Uterus (tissue), 4 donors: Measurements from ENCODE around the gene RAD51D. TPM values are rescaled to one million over a fixed set of nuclear protein-coding genes. Genes with fewer than 3 reads are reported as not detected.
A peak's percentile ranks its signal among the peaks of the same experiment; 100 is the strongest.

ENCODE experiments used
- DNase-seq, 2 donors: peaks; one replicate each; pipeline ENCODE4 v3.0.0-alpha.2; 2019 to 2020
- H3K27ac ChIP-seq, 2 donors: fragments of 200-600 bp; sonication (generic); 1 replicate in 1 of 2; 2 replicates in 1 of 2; pipeline ENCODE4 v1.5.1; 2016 to 2018
- H3K27me3 ChIP-seq, 2 donors: fragments of 200-600 bp; sonication (generic); one replicate each; pipeline ENCODE4 v1.5.1; 2018 to 2019; ENCODE audit warnings: control low read depth in 1 of 2
- H3K36me3 ChIP-seq, 2 donors: fragments of 200-600 bp; sonication (generic); one replicate each; pipeline ENCODE4 v1.5.1; 2019; ENCODE audit warnings: control low read depth in 1 of 2
- H3K4me1 ChIP-seq, 2 donors: fragments of 200-600 bp; sonication (generic); one replicate each; pipeline ENCODE4 v1.5.1; 2018 to 2019; ENCODE audit warnings: control low read depth in 1 of 2
- H3K4me3 ChIP-seq, 2 donors: fragments of 200-600 bp; sonication (generic); 1 replicate in 1 of 2; 2 replicates in 1 of 2; pipeline ENCODE4 v1.5.1; 2018 to 2019; ENCODE audit warnings: mild to moderate bottlenecking in 1 of 2
- H3K9me3 ChIP-seq, 2 donors: fragments of 200-600 bp; sonication (generic); one replicate each; pipeline ENCODE4 v1.5.1; 2019; ENCODE audit warnings: control low read depth in 1 of 2
- CTCF ChIP-seq, 4 experiments: fragments of 200-600 bp in 2 of 4; fragments of 450-650 bp in 2 of 4; sonication (generic) in 2 of 4; IDR thresholded peaks; one replicate each; pipeline ENCODE4 v1.5.1; 2016 to 2019; ENCODE audit warnings: antibody characterized with exemption in 4 of 4, mild to moderate bottlenecking in 2 of 4, moderate library complexity in 1 of 4
- POLR2A ChIP-seq, 2 donors: fragments of 450-650 bp; IDR thresholded peaks; one replicate each; pipeline ENCODE4 v1.6.1; 2016; ENCODE audit warnings: antibody characterized with exemption in 2 of 2, mild to moderate bottlenecking in 1 of 2, moderate library complexity in 1 of 2
- intact Hi-C: fragments of 100-400 bp; cut with DNase I; formaldehyde crosslinking; loops from one replicate; pipeline ENCODE4 v1.15.1; 2023; ENCODE audit warnings: low total_unique reads
- total RNA-seq, 4 donors: library from RNA; depleted of rRNA in 3 of 4; stranded (reverse); fragments of >200 nt in 3 of 4; gene quantifications; one replicate each; pipeline versions ENCODE4 v1.1.0 to v1.2.4, GENCODE V29; 2014 to 2023
- donor health status: DM: yes; HTN: yes; CAD: no.

RAD51D gene
- total RNA-seq, 4 donors from 2014 or later, result 0.29 to 17.4 (median 7.6) TPM

DNA sequence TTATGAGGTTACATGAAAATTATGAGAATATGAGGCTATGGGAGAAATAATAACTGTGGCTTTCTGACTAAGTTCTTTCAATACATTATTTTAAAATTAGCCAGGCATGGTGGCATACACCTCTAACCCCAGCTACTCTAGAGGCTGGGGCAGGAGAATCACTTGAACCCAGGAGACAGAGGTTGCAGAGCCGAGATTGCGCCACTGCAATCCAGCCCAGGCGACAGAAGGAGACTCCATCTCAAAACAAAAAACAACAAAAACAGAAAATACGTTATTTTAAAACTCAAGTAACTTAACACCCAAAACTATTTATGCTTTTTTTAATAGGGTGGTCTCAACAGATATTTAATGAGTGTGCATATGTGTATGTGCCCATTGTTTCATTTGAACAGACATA is 53.8 kb downstream of the RAD51D start:
- DNase-seq, result no peak
- no peak overlapping the region for H3K4me3 ChIP-seq
- no peaks in the 10 kb centered on the region for H3K27me3 ChIP-seq
- no peaks in the 10 kb centered on the region for H3K9me3 ChIP-seq
- TF ChIP-seq CTCF (IDR thresholded peaks at IDR 0.05) (no peak), POLR2A (IDR thresholded peaks at IDR 0.05) (no peak)
- no peaks in the 10 kb centered on the region for H3K36me3 ChIP-seq
- no peak overlapping the region for H3K27ac ChIP-seq
- H3K4me1 ChIP-seq, result no peaks in the 10 kb centered on the region
- intact Hi-C loops, result no loop called here

- Histone ChIP-seq H3K27me3 (no peaks in the 10 kb centered on the region), H3K9me3 (no peaks in the 10 kb centered on the region), H3K4me3 (no peak overlapping the region), H3K36me3 (no peaks in the 10 kb centered on the region), H3K27ac (peak overlapping the region; percentile 79 to 80), H3K4me1 (no peaks in the 10 kb centered on the region)
- no peak for TF ChIP-seq CTCF (IDR thresholded peaks at IDR 0.05)
- TF ChIP-seq POLR2A (IDR thresholded peaks at IDR 0.05), result no peak
- intact Hi-C loops, result no loop called here
- no peak for DNase-seq
Observed at GRCh38 chr17:35064516-35065215, 55.0 kb downstream of the RAD51D start.

DNA sequence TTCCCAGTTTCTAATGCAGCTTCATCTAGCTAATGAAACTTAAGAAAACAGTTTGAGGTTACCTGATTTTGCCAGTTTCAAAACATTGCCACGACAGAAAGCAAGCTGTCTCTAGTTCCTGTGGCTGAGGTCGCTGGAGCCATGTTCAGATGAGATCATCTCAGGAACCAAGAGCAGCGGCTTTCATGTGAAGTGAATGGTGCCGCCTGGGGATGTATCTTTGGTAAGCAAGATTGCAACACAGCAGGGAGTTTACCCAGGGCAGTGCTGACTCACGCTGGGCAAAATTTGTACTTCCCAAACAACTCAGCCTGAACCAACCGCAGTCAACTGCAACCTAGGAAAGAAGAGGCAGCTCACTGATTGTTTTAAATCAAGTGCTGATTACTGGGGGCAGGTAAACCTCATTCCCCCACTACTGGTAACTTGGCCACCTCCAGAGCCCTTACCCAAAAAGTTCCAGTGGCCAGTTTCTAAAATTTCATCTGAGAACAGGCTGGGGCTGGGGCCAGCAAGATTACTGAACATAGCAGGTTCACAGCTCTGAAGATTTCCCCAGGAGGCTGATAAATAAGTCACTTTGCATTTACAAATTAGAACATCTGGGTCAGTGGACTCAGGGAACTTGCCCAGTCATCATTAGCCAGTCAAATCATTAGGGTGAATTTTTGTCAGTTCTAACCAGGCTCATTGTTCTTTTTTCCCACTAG is 56.0 kb downstream of the RAD51D start, which contains the start of gene RFFL:
Gene RFFL, minus strand, starts transcription at position 194 of the 710 bp plus-strand sequence. CDS start 37,154 bp downstream, outside the sequence.
- Histone ChIP-seq H3K4me3 (peak within 1 kb of the TSS; percentile 16), H3K9me3 (no peaks in the 10 kb centered on the region), H3K36me3 (no peaks in the 10 kb centered on the region), H3K27ac (peak within 1 kb of the TSS; percentile 79 to 80), H3K4me1 (no peaks in the 10 kb centered on the region), H3K27me3 (no peaks in the 10 kb centered on the region)
- DNase-seq, result peak; percentile 78 to 92
- TF ChIP-seq CTCF (IDR thresholded peaks at IDR 0.05), result peak in 2 of 4 experiments; percentile 43 to 49
- TF ChIP-seq POLR2A (IDR thresholded peaks at IDR 0.05), result peak; percentile 33 to 37
- intact Hi-C loops, result no loop called here

DNA sequence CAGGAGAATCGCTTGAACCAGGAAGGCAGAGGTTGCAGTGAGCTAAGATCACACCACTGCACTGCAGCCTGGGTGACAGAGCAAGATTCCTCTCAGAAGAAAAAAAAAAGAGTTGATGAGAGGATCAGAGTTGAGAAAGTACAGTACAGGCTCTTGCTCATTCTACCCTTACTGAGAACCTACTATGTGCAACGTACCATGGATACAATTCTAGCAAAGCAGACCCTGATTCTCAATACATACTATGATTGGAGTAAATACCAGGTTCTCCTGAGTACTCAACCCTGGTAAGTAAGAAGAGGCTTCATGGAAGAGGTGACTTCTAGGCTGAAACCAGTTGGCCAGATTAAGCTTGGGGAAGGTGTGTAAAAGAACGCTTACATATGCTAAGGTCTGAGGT is 57.4 kb downstream of the RAD51D start:
- Histone ChIP-seq H3K4me3 (no peak overlapping the region), H3K9me3 (no peaks in the 10 kb centered on the region), H3K27me3 (no peaks in the 10 kb centered on the region), H3K36me3 (no peaks in the 10 kb centered on the region), H3K27ac (peak overlapping the region in 1 of 2 donors; percentile 79), H3K4me1 (no peaks in the 10 kb centered on the region)
- intact Hi-C loops, result no loop called here
- no peak for DNase-seq
- TF ChIP-seq CTCF (IDR thresholded peaks at IDR 0.05), result no peak
- no peak for TF ChIP-seq POLR2A (IDR thresholded peaks at IDR 0.05)

GRCh38 chr17:35057332-35057915 is 62.2 kb downstream of the RAD51D start:
- intact Hi-C loops, result no loop called here
- H3K4me3 ChIP-seq, result no peak overlapping the region
- no peaks in the 10 kb centered on the region for H3K27me3 ChIP-seq
- no peak for DNase-seq
- H3K9me3 ChIP-seq, result no peaks in the 10 kb centered on the region
- no peaks in the 10 kb centered on the region for H3K36me3 ChIP-seq
- no peak overlapping the region for H3K27ac ChIP-seq
- H3K4me1 ChIP-seq, result no peaks in the 10 kb centered on the region
- TF ChIP-seq CTCF (IDR thresholded peaks at IDR 0.05) (no peak), POLR2A (IDR thresholded peaks at IDR 0.05) (no peak)
